Measurements from ENCODE around the gene GLIS1. TPM values are rescaled to one million over a fixed set of nuclear protein-coding genes. Genes with fewer than 3 reads are reported as not detected.
A peak's percentile ranks its signal among the peaks of the same experiment; 100 is the strongest.

GLIS1 gene
- total RNA-seq, 2 experiments from 2014 or later, result not detected

DNA sequence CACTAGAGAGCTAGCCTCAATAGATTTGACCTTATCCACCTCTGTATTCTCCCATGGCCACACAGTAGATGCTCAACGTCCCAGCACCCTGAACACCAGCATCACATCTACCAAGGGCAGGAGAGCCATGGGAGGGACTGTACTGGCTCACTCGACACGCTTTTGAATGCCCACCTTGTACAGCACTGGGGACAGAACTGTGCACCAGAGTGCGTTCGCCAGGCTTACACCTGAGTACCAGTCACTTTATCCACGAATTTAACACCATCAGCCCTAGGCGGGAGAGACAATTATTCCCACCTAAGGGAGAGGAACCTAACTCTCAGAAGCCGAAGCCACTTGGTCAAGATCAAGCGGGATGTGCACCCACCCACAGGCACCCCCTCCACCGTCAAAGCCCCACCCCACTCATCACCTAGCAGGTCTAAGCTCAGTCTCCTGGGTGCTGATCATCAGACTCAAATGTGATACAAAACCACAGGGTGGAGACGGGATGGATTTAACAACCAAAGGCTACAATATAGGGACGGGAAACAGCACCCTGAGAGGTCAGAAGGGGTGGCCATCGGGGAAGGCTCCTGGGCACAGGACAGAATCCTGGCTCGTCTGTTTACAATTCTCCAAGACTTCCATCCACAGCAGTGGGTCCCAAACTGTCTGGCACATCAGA, 110.5 kb downstream of the GLIS1 start:
- Mint-ChIP-seq H3K4me1 (no peaks in the 10 kb centered on the region), H3K27ac (no peak overlapping the region), H3K36me3 (no peaks in the 10 kb centered on the region), H3K27me3 (peaks cover 7% of the 10 kb centered on the region), H3K4me3 (no peak overlapping the region), H3K9me3 (ENCODE audit: low read depth) (no peaks in the 10 kb centered on the region)
- DNase-seq (peak; percentile 31), ATAC-seq (no peak)
- CTCF ChIA-PET, result no interaction called here

DNA sequence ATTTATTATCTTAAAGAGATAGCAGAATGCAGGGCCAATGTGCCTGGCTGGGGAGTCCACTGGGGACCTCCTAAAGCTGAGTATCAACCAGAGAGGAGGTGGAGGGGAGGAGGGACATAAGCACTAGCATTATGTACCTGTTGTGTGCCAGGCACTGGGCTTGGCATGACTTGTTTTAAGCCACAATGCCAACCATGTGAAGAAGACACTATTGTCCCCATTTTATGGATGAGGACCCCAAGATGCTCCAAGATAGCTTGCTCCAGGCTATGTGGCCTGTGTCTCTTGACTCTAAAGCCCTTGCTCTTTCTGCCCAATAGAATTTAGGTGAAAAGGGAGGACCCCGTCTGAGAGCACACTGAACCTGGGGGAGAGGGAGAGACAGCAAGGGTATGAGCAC, 111.3 kb downstream of the GLIS1 start:
- no peak overlapping the region for H3K4me3 Mint-ChIP-seq
- H3K27me3 Mint-ChIP-seq, result peaks cover 7% of the 10 kb centered on the region
- ATAC-seq (no peak), DNase-seq (peak; percentile 12)
- no peaks in the 10 kb centered on the region for H3K36me3 Mint-ChIP-seq
- H3K4me1 Mint-ChIP-seq, result no peaks in the 10 kb centered on the region
- H3K9me3 Mint-ChIP-seq (ENCODE audit: low read depth), result no peaks in the 10 kb centered on the region
- no peak overlapping the region for H3K27ac Mint-ChIP-seq
- CTCF ChIA-PET, result no interaction called here

DNA sequence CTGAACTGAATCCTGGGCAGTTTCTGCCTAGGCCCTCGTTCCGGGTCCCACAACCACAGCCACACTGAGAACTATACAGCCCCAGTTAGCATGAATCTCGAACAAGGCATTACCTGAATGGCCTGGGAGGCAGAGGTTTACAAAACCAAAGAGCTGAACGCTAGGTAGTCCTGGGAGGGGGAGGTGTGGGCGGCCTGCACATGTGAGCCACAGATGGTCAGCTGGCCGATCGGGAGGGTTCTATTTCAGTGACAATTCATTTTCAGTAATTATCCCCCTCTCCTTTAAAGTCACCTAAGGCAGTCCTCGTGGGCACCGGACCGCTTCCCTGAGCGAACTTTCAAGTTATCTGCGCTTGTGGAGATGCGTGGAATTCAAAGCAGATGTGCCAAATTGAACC, 111.9 kb downstream of the GLIS1 start:
- Mint-ChIP-seq H3K27me3 (peaks cover 7% of the 10 kb centered on the region), H3K36me3 (no peaks in the 10 kb centered on the region), H3K4me1 (no peaks in the 10 kb centered on the region), H3K9me3 (ENCODE audit: low read depth) (no peaks in the 10 kb centered on the region), H3K27ac (no peak overlapping the region), H3K4me3 (no peak overlapping the region)
- ATAC-seq (no peak), DNase-seq (peak; percentile 12)
- CTCF ChIA-PET, result no interaction called here

DNA sequence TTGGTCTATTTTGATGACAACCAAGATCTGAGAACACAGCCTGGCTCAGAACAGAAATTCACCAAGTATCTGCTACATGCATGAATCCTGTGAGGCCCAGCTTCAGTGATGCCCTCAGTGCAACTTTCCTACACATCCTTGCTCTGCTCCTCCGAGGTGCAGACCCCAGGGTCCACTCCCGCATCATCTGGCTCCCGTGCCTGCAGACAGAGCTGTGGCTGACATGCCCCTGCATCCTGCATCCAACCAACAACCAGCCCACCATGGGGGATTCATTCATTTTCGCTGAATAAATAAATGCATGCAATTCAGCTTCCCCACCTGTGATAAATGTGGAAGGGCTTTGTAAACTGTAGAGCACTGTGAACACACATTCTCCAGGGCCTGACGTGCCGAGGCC, 112.3 kb downstream of the GLIS1 start:
- H3K9me3 Mint-ChIP-seq (ENCODE audit: low read depth), result no peaks in the 10 kb centered on the region
- DNase-seq, result peak; percentile 22
- H3K27ac Mint-ChIP-seq, result no peak overlapping the region
- no peaks in the 10 kb centered on the region for H3K4me1 Mint-ChIP-seq
- CTCF ChIA-PET, result no interaction called here
- H3K27me3 Mint-ChIP-seq, result peaks cover 7% of the 10 kb centered on the region
- H3K36me3 Mint-ChIP-seq, result no peaks in the 10 kb centered on the region
- ATAC-seq, result no peak
- H3K4me3 Mint-ChIP-seq, result no peak overlapping the region

DNA sequence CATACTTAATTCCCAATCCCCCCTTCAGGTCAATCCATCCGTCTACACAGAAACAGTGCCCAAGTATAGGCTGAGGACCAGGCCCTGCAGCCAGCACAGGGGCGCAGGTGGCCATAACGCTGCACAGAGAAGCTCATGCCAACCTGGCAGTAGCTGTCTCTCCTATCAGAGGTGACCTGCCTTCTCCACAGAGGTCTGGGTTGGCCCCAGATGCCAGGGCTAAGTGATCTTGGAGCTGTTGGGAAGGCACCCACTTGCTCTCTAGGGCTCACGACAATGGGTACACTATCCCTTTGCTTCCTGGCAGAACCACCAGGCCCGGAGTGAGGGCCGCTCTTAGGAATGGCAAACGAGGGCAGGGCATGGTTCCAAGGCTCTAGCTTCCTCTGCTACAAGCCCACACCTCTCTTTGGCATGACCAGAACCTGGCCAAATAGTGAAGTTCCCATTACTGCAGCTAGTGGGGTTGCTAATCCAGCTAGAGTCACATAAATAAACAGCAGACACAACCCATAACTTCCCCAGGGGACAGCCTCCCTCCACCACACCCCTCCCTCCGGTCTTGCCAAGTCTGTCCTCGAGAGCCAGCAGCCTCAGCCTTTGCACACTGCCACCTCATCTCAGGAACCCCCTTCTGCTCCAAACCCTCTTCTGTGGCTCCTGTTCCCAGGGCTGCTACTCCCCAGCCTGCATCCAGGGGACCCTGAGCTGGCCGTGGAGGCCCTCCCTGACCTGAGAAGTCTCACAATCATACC, 113.0 kb downstream of the GLIS1 start:
- Mint-ChIP-seq H3K9me3 (ENCODE audit: low read depth) (no peaks in the 10 kb centered on the region), H3K27ac (no peak overlapping the region), H3K4me1 (no peaks in the 10 kb centered on the region), H3K4me3 (no peak overlapping the region), H3K36me3 (no peaks in the 10 kb centered on the region), H3K27me3 (peaks cover 7% of the 10 kb centered on the region)
- CTCF ChIA-PET, result no interaction called here
- ATAC-seq (no peak), DNase-seq (peak; percentile 33)

DNA sequence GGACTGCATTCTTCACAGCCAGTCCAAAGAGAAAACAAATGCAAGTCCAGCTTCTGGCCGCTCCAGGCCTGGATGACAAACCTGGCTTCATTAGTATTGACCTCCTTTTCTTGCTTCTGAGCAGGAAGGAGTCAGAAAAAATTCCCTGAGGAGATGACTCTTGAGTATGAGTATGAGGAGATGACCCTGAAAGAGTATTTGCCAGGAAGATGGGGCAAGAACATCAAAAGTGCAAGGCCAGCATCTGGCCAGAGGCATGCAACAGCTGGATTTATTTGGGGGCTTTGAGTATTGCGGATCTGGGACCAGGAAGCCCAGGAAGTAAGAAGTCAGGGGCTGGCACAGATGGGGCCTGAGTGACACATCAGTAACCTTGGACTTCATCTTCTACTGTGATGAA, 113.9 kb downstream of the GLIS1 start:
- CTCF ChIA-PET, result no interaction called here
- no peaks in the 10 kb centered on the region for H3K4me1 Mint-ChIP-seq
- no peak for ATAC-seq
- peaks cover 7% of the 10 kb centered on the region for H3K27me3 Mint-ChIP-seq
- H3K36me3 Mint-ChIP-seq, result no peaks in the 10 kb centered on the region
- H3K9me3 Mint-ChIP-seq (ENCODE audit: low read depth), result no peaks in the 10 kb centered on the region
- peak; percentile 11 for DNase-seq
- no peak overlapping the region for H3K27ac Mint-ChIP-seq
- no peak overlapping the region for H3K4me3 Mint-ChIP-seq

DNA sequence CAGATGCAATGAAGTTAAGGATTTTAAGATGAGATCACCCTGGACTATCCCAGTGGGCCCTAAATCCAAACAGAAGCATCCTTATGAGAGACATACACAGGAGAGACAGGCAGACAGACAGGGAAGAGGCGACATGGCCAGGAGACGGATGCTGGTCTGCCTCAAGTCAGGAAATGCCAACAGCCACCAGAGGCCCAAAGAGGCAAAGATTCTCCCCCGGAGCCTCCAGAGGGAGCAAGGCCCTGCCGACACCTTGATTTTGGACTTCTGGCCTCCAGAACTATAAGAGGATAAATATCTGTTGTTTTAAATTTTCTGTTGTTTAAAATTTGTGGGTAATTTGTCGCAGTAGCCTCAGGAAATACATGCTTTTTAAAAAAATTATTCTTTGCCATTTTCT, 116.4 kb downstream of the GLIS1 start:
- no peak overlapping the region for H3K4me3 Mint-ChIP-seq
- no peaks in the 10 kb centered on the region for H3K9me3 Mint-ChIP-seq (ENCODE audit: low read depth)
- H3K27me3 Mint-ChIP-seq, result peaks cover 7% of the 10 kb centered on the region
- H3K4me1 Mint-ChIP-seq, result no peaks in the 10 kb centered on the region
- H3K27ac Mint-ChIP-seq, result no peak overlapping the region
- DNase-seq (no peak), ATAC-seq (no peak)
- H3K36me3 Mint-ChIP-seq, result no peaks in the 10 kb centered on the region
- CTCF ChIA-PET, result no interaction called here

DNA sequence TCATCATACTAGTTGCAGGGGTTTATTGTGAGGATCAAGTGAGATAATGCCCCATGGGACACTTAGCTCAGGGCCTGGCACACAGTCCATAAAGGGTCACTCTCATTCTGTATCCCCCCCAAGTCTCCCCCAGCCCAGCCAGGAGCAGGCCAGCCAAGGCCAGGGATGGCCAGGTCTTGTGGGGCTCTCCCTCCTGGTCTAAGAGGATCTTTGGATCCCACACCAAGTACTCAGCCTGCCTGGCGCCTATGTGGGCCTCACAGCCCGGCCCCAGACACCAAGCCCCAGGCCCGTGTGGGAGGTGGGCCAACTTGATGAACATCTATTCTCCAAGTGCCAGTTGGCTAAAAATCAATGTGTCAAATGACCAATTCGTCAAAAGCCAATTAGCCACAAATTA, 117.8 kb downstream of the GLIS1 start:
- peaks cover 7% of the 10 kb centered on the region for H3K27me3 Mint-ChIP-seq
- no peak for ATAC-seq
- no peak overlapping the region for H3K27ac Mint-ChIP-seq
- H3K9me3 Mint-ChIP-seq (ENCODE audit: low read depth), result no peaks in the 10 kb centered on the region
- no peaks in the 10 kb centered on the region for H3K4me1 Mint-ChIP-seq
- CTCF ChIA-PET, result no interaction called here
- no peaks in the 10 kb centered on the region for H3K36me3 Mint-ChIP-seq
- H3K4me3 Mint-ChIP-seq, result no peak overlapping the region
- peak; percentile 16 for DNase-seq

DNA sequence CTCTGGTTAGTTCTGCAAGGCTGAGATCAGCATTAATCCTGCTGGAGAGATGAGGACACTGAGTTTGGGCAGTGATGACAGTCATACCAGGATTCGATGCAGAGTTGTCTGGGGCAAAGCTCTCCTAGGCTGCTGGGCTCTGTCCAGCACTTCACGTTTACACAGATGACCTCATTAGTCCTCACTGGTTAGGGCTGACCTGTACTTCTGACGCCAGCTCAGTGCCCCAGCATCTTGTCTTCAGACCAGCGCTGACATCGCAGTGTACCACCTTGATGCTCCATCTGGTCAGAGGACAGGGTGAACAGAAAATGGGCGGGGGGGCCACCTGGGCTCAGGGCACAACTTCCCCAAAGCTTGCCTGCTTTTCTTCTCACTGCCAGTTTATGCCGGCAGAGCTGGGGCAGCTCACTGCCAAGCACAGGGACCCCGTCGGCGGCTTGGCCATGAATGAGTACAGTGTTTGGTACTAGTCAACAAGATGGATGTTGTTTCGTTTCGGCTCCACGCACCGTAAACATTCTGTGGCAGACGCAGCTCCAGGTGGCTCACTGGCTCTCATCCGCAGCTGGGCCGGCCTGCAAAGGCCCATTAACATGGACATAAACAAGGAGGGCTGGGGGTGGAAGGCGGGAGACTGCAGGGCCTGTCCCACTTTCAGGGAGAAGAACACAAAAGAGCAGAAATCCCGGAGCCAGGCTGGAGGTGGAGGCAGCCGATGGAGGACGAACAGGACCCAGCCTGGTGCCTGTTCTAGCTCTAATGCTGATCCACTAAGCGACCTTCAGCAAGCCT, 118.7 kb downstream of the GLIS1 start:
- no peak overlapping the region for H3K4me3 Mint-ChIP-seq
- DNase-seq, result peak; percentile 21
- no peaks in the 10 kb centered on the region for H3K4me1 Mint-ChIP-seq
- peaks cover 7% of the 10 kb centered on the region for H3K27me3 Mint-ChIP-seq
- no peaks in the 10 kb centered on the region for H3K36me3 Mint-ChIP-seq
- no peaks in the 10 kb centered on the region for H3K9me3 Mint-ChIP-seq (ENCODE audit: low read depth)
- CTCF ChIA-PET, result no interaction called here
- ATAC-seq, result no peak
- no peak overlapping the region for H3K27ac Mint-ChIP-seq

DNA sequence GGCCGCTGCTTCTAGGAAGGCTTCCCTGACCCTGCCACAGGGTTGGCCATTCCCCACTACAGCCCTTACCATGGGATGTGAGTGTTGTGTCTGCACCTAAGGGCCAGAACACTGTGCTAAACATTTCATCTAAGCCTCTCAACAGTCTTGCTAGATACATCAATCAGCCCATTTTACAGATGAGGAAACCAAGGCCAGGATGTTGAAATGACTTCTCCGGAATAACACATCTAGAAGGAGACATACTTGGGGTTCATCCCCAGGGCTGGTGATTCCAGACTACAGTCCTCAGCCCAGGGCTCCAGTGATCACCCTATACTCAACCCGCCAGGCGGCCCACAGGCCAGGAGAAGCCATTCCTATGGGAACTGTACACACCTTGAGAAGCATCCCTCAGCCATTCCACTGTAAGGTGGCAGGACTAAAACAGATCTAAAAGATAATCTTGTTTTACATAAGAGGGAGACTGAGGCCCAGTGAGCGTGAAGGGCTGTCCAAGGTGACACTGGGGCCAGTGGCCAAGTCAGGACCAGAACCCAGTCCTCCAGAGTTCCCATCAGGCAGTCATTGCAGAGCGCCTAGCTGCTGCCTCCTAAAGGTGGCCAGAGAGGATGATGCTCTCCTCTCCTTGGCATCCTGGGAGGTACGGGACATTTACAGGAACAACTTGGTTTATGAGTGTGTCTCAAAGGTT, 119.5 kb downstream of the GLIS1 start:
- peak; percentile 34 for DNase-seq
- Mint-ChIP-seq H3K9me3 (ENCODE audit: low read depth) (no peaks in the 10 kb centered on the region), H3K4me1 (no peaks in the 10 kb centered on the region), H3K4me3 (no peak overlapping the region), H3K27me3 (peaks cover 9% of the 10 kb centered on the region), H3K36me3 (no peaks in the 10 kb centered on the region), H3K27ac (no peak overlapping the region)
- CTCF ChIA-PET, result no interaction called here
- ATAC-seq, result no peak

DNA sequence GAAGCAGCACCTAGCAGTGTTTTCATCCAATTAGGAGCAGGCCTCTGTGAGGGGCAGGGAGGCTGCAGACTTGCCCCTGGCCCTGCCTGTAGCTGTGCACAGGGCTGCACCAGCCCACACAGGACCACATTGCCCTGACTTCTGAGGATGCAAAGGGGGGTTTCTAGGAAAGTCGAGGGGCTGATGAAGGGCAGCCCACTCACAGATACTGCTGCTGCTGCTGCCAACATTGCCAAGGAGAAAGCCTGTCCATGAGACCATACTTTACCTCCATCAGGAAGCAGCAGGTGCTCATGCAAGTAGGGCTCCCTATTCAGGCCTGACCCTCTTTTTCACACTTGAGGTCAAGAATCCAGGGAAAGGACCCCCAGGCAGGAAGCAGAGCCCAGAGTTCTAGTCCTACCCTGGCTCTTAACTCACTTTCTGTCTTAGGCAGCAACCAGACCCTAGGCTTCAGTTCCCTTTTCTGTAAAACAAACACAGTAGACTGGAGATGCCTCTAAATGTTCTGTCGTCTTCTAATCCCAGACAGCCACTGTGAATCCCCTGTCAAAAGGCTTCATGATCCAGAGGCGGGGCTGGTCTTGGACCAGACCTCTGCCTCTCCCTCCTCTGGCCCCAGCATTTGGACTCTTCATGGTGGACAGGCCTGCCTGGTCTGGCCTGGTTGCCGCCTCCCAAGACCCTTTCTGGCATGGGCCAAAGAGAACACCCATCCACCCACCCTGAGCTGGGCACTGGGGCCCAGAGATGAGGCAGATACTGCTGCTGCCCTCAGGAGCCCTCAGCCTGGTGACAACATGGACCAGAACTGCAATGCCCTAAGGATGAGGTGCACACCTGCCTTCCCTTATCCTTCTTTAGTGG, 120.2 kb downstream of the GLIS1 start:
- Mint-ChIP-seq H3K4me3 (no peak overlapping the region), H3K36me3 (no peaks in the 10 kb centered on the region), H3K27ac (no peak overlapping the region), H3K4me1 (no peaks in the 10 kb centered on the region), H3K9me3 (ENCODE audit: low read depth) (no peaks in the 10 kb centered on the region), H3K27me3 (peaks cover 6% of the 10 kb centered on the region)
- ATAC-seq (peak; percentile 9), DNase-seq (peak; percentile 31)
- CTCF ChIA-PET, result no interaction called here

DNA sequence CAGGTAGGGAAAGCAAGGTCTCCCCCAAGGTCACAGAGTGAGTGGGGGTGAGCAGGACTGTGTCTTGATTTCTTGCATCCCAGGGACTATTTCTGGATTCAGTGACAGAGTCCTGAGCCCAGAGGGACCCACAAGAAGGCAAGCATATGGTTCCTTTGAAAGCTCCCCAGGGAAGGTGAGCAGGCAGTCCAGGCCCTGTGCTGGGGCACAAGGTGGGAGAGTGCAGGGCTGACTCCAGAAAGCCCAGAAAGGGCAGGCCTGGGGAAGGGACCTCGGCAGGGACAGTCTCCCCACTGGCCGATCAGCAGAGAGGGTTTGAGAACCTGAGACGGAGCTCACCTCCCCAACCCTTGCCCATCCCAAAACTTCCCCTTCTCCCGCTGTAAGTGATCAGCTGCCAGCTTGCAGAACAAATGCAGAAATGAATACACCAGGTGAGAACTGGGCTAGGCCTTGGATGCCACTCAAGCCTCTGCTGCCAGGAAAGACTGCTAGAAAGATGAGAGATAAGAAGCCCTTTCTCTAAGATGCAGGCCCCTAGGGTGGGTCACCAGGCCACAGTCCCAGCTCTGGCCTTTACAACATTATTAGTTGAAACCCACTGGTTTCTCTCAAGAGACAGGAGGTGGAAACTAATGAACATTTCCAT, 121.0 kb downstream of the GLIS1 start:
- Mint-ChIP-seq H3K27ac (no peak overlapping the region), H3K36me3 (no peaks in the 10 kb centered on the region), H3K4me1 (no peaks in the 10 kb centered on the region), H3K27me3 (peaks cover 4% of the 10 kb centered on the region), H3K9me3 (ENCODE audit: low read depth) (no peaks in the 10 kb centered on the region), H3K4me3 (no peak overlapping the region)
- CTCF ChIA-PET, result no interaction called here
- DNase-seq (peak; percentile 32), ATAC-seq (no peak)
